ENCODE results near the gene SYNGR3.

SYNGR3 gene

GRCh38 chr16:1964506-1965395 is 25.0 kb upstream of the SYNGR3 start, which contains the start of gene RPS2:
Gene RPS2 (minus strand): TSS chr16:1964826. CDS start chr16:1964625, 201 bp downstream.
- Histone ChIP-seq H3K27me3 (ENCODE audit: insufficient read depth, low read depth, severe bottlenecking) (no peaks in the 10 kb centered on the region), H3K9me3 (ENCODE audit: severe bottlenecking) (no peaks in the 10 kb centered on the region), H3K4me3 (ENCODE audit: low read depth, low read length) (peak within 1 kb of the TSS; percentile 82), H3K27ac (peak within 1 kb of the TSS; percentile 92), H3K36me3 (peaks cover 43% of the 10 kb centered on the region)
- no peak for TF ChIP-seq CTCF (IDR thresholded peaks at IDR 0.05; ENCODE audit: low read depth, low read length)
- peak; percentile 99 for DNase-seq

- DNase-seq, result no peak
- Histone ChIP-seq H3K36me3 (peaks cover 43% of the 10 kb centered on the region), H3K9me3 (ENCODE audit: severe bottlenecking) (no peaks in the 10 kb centered on the region), H3K4me3 (ENCODE audit: low read depth, low read length) (peak overlapping the region; percentile 82), H3K27me3 (ENCODE audit: insufficient read depth, low read depth, severe bottlenecking) (no peaks in the 10 kb centered on the region), H3K27ac (peak overlapping the region; percentile 92)
- no peak for TF ChIP-seq CTCF (IDR thresholded peaks at IDR 0.05; ENCODE audit: low read depth, low read length)
These were observed 24.3 kb upstream of the SYNGR3 start for GRCh38 chr16:1965396-1966001.

GRCh38 chr16:1966460-1966859 is 23.3 kb upstream of the SYNGR3 start, which contains the start of gene RNF151:
Gene RNF151 (plus strand): TSS chr16:1966856. CDS start chr16:1966882, 26 bp downstream.
- TF ChIP-seq CTCF (IDR thresholded peaks at IDR 0.05; ENCODE audit: low read depth, low read length), result no peak
- Histone ChIP-seq H3K4me3 (ENCODE audit: low read depth, low read length) (peak within 1 kb of the TSS; percentile 82), H3K27ac (peak within 1 kb of the TSS; percentile 92; the same call in 1 of the 2 replicates), H3K36me3 (peaks cover 34% of the 10 kb centered on the region), H3K9me3 (ENCODE audit: severe bottlenecking) (no peaks in the 10 kb centered on the region), H3K27me3 (ENCODE audit: insufficient read depth, low read depth, severe bottlenecking) (no peaks in the 10 kb centered on the region)
- DNase-seq, result no peak

GRCh38 chr16:1968146-1968953 is 21.4 kb upstream of the SYNGR3 start:
- Histone ChIP-seq H3K4me3 (ENCODE audit: low read depth, low read length) (no peak overlapping the region), H3K36me3 (peaks cover 20% of the 10 kb centered on the region), H3K27me3 (ENCODE audit: insufficient read depth, low read depth, severe bottlenecking) (no peaks in the 10 kb centered on the region), H3K9me3 (ENCODE audit: severe bottlenecking) (no peaks in the 10 kb centered on the region), H3K27ac (no peak overlapping the region)
- no peak for DNase-seq
- TF ChIP-seq CTCF (IDR thresholded peaks at IDR 0.05; ENCODE audit: low read depth, low read length), result no peak

- TF ChIP-seq CTCF (IDR thresholded peaks at IDR 0.05; ENCODE audit: low read depth, low read length), result no peak
- no peaks in the 10 kb centered on the region for H3K9me3 ChIP-seq (ENCODE audit: severe bottlenecking)
- peaks cover 33% of the 10 kb centered on the region for H3K36me3 ChIP-seq
- no peaks in the 10 kb centered on the region for H3K27me3 ChIP-seq (ENCODE audit: insufficient read depth, low read depth, severe bottlenecking)
- peak within 1 kb of the TSS; percentile 76 for H3K4me3 ChIP-seq (ENCODE audit: low read depth, low read length)
- peak within 1 kb of the TSS; percentile 73 for H3K27ac ChIP-seq
- peak; percentile 92 for DNase-seq
These were observed 17.8 kb upstream of the SYNGR3 start, which contains the start of gene TBL3 for GRCh38 chr16:1971796-1972489. Gene TBL3 (plus strand): TSS chr16:1972053. CDS start chr16:1972165, 112 bp downstream.

Measured in WERI-Rb-1 (cell line).